GM21825 (cell line): Measurements from ENCODE around the gene ADAMTS17.

Experiments
- ATAC-seq: cut with Tn5 transposase; IDR thresholded peaks from one replicate; pipeline ENCODE4 v1.9.1; 2021; ENCODE audit warnings: mild to moderate bottlenecking, moderate library complexity; ENCODE audit not compliant: unreplicated experiment

The ADAMTS17 gene

GRCh38 chr15:100341750-100342560 lies at the start of gene ADAMTS17:
Gene ADAMTS17, minus strand, starts transcription at chr15:100341975. Its CDS starts 76 bp downstream, at chr15:100341899.
- peak; percentile 92 for ATAC-seq

GRCh38 chr15:100385300-100386050 lies 43.7 kb upstream of the ADAMTS17 start:
- no peak for ATAC-seq

DNA sequence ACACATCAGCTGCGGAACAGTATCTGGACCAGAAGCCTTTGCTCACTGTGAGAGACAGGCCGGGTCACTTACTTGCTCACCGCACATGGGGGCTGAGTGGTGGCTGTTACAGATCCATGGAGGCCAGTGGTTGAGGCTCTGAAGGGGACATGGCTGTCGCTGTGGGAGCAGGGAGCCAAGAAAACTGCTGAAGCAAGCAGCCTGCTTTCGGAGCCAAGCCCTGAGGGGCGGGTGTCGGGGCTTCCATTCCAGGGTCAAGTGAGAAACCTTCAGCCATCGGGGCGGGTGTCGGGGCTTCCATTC lies 42.3 kb upstream of the ADAMTS17 start:
- no peak for ATAC-seq

- no peak for ATAC-seq
These were observed 41.7 kb upstream of the ADAMTS17 start for GRCh38 chr15:100383302-100384107.

DNA sequence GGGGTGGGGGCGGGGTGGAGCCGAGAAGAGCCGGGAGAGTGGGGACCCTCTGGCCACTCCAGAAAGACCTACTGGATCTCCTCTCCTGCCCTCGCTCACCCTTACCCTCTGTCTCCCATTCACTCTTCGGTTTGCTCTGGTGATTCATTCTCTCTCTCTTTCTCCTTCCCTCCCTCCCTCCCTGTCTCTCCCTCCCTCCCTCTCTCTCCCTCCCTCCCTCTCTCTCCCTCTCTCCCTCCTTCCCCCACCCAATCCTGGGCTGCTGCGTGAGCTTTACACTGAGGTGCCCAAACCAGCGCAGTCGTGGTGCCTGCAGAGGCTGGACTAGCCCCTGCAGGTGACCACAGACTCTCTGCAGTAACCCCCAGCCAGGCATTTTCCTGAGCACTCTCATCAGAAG lies 32.2 kb upstream of the ADAMTS17 start:
- ATAC-seq, result no peak

DNA sequence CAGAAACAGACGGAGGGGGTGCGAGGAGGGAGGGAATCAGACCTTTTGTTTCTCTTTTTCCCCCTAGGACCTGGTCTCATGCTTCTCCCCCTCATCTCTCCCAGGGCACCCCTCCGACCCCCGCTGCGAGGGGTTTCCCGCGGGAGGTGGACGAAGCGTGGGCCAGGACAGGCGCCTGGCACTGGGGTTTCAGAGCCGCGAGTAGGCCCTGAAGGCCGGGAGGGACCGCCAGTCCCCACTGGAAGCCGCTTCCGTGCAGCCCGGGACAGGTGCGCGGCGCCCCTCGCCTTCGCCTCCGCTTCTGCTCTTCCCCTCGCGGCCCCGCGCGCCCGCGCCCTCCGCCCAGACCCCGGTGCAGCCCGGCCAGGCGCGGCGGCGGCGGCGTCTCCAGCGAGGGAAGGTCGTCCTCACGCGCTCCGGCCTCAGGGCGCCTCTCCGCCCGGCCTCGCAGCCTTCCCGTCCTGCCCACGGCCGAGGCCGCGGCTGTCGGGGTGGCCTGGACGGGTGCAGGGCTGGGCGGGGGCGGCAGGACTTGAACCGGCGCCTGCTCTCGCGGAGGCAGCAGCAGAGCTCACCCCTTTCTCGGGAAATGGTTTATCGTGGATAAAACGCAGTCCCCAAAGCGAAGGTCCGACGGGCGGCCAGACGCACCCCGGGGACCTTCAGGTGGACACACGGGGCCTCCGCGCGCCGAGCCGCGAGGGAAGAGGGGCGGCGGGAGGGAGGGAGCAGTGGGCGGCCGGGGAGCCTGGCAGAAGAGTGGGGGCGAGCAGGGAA lies 31.5 kb upstream of the ADAMTS17 start:
- ATAC-seq, result no peak

GRCh38 chr15:100372739-100373119 lies 31.0 kb upstream of the ADAMTS17 start:
- no peak for ATAC-seq

GRCh38 chr15:100355342-100355741 lies 13.6 kb upstream of the ADAMTS17 start:
- no peak for ATAC-seq

GRCh38 chr15:100353449-100353848 lies 11.7 kb upstream of the ADAMTS17 start:
- ATAC-seq, result no peak

DNA sequence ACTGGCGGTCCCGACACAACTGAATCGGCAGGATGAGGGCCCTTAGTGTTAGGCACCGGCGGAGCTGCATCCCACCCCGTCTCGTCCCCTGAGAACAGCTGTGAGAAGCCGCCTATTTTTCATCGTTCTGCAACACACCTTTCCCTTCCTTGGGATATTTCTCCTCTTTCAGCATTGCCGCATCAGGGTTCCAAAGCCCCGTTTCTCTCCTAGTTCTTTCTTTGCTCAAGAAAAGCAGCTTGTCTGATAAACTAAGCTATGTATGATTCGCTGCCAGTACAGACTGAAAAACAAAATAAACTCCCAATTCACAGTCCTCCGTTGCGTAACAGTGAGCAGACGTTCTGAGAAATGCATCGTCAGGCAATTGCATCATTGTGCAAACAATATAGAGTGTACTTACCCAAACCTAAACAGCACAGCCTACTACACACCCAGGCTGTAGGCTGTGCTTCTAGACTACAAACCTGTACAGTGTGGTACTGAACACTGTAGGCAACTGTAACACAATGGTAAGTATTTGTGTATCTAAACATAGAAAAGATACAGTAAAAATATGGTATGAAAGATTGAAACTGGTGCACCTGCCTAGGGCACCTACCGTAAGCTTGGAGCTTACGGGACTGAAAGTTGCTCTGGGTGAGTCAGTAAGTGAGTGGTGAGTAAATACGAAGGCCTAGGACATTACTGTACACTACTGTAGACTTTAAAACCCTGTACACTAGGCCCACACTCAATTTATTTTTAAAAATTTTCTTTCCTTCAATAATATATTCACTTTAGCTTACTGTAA lies 8.9 kb upstream of the ADAMTS17 start:
- ATAC-seq, result no peak

GRCh38 chr15:100349696-100350433 lies 8.1 kb upstream of the ADAMTS17 start:
- peak; percentile 90 for ATAC-seq

GRCh38 chr15:100349321-100349695 lies 7.5 kb upstream of the ADAMTS17 start:
- no peak for ATAC-seq

DNA sequence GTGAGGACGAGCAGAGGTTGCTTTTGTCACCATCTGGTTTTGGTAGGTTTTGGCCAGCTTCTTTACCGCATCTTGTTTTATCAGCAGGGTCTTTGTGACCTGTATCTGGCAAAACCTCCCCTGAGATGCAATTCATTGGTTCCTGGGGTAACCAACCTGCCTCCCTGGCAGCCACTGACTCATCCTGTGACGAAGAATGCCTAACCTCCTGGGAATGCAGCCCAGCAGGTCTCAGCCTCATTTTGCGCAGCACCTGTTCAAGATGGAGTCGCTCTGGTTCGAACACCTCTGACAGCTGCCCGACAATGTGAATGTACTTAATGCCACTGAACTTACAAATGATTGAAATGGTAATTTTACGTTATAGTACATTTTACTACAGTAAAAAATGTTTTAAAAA lies 6.8 kb upstream of the ADAMTS17 start:
- no peak for ATAC-seq

DNA sequence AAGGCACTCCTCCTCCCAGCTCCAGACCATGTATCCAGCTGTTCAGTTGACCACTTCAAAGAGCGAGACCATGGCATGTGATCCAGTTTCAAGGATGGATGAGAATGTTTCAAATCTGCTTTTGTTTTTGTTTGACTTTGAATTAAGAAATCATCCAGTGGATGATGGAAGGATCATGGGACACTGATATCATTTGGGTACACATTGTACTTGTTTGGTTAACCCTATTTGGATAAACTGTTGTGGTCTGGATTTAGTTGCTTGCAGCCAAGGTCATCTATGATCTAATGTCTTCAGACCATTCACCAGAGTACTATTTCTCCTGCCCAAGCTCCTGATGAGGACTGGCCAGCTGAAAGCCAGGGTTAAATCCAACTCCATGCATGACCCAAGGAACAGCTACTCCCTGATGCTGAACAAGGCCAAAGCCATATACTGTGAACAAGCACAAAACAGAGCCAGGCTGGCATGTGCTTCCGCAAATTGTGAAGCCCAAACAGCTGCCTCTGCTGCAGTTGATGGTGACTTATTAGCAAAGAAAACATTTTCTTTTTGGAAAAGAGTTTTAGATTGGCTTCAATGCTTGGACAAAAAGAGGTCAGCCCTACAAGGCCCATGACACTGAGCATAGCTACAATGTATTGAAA lies 5.2 kb upstream of the ADAMTS17 start:
- no peak for ATAC-seq

GRCh38 chr15:100345438-100345837 lies 3.7 kb upstream of the ADAMTS17 start:
- ATAC-seq, result no peak

DNA sequence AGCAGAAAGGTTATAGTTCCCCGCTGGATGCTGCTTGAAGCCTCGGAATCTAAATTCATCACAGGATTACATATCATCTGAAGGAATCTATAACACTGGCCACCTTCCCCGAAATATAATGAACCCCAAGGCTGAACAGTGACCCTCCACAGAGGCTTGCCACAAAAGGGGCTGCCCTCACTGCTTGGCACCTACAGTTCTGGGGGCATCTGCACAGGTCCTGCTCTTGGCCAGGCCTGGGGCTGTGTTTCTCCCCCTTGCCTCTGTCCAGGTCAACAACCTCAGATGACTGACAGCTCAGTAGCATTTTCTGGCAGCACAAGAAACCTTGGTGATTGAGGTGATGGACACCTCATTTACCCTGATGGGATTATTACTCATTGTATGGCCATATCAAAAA lies 1.5 kb upstream of the ADAMTS17 start:
- no peak for ATAC-seq

- ATAC-seq, result peak; percentile 9
These were observed 481 bp downstream of the ADAMTS17 start for GRCh38 chr15:100341239-100341749.

GRCh38 chr15:100340721-100341238 lies 995 bp downstream of the ADAMTS17 start:
- no peak for ATAC-seq
